Sigmoid colon (tissue), 7 donors: Measurements from ENCODE around the gene MACROH2A1. TPM values are rescaled to one million over a fixed set of nuclear protein-coding genes. Genes with fewer than 3 reads are reported as not detected.

Experiments used
- DNase-seq: peaks from one replicate; pipeline ENCODE4 v3.0.0-alpha.2; 2019
- H3K27ac ChIP-seq, 4 donors: fragments of 200-600 bp; sonication (generic); one replicate each; pipeline ENCODE4 v1.5.1; 2016 to 2019; ENCODE audit warnings: mild to moderate bottlenecking in 1 of 4
- H3K27me3 ChIP-seq, 3 donors: fragments of 200-600 bp; sonication (generic); one replicate each; pipeline ENCODE4 v1.5.1; 2019; ENCODE audit warnings: mild to moderate bottlenecking in 1 of 3
- H3K36me3 ChIP-seq, 4 donors: fragments of 200-600 bp; sonication (generic); one replicate each; pipeline ENCODE4 v1.5.1; 2016 to 2019
- H3K4me1 ChIP-seq, 4 donors: fragments of 200-600 bp; sonication (generic); one replicate each; pipeline ENCODE4 v1.5.1; 2017 to 2019
- H3K4me3 ChIP-seq, 4 donors: fragments of 200-600 bp; sonication (generic); one replicate each; pipeline ENCODE4 v1.5.1; 2017 to 2019; ENCODE audit warnings: mild to moderate bottlenecking in 2 of 4, moderate library complexity in 1 of 4
- H3K9me3 ChIP-seq, 4 donors: fragments of 200-600 bp in 3 of 4; sonication (generic) in 3 of 4; one replicate each; pipeline versions ENCODE4 v1.5.1 to v1.6.1; 2013 to 2019
- CTCF ChIP-seq, 4 experiments: fragments of 450-650 bp in 3 of 4; fragments of 200-600 bp in 1 of 4; IDR thresholded peaks; one replicate each; pipeline ENCODE4 v1.5.1; 2016 to 2019; ENCODE audit warnings: antibody characterized with exemption in 4 of 4, mild to moderate bottlenecking in 3 of 4, moderate library complexity in 2 of 4
- EP300 ChIP-seq, 4 donors: sonication (generic); formaldehyde crosslinking; IDR thresholded peaks; one replicate each; pipeline ENCODE4 v1.6.1; 2017; ENCODE audit warnings: antibody characterized with exemption in 4 of 4
- POLR2A ChIP-seq, 2 donors: fragments of 450-650 bp; IDR thresholded peaks; one replicate each; pipeline ENCODE4 v1.6.1; 2016; ENCODE audit warnings: antibody characterized with exemption in 2 of 2, mild to moderate bottlenecking in 2 of 2, moderate library complexity in 2 of 2
- POLR2AphosphoS5 ChIP-seq, 4 donors: sonication (generic); formaldehyde crosslinking; IDR thresholded peaks; one replicate each; pipeline ENCODE4 v1.6.1; 2017; ENCODE audit warnings: antibody characterized with exemption in 4 of 4
- WGBS, 2 donors: extraction: QIAGEN DNeasy Blood & Tissue Kit; methylation state at CpG; one replicate each; pipeline ENCODE4 v1.1.7; 2013; 5-methylcytosine and 5-hydroxymethylcytosine counted together
- intact Hi-C: fragments of 100-400 bp; cut with DNase I; formaldehyde crosslinking; loops from one replicate; pipeline ENCODE4 v1.15.1; 2023
- polyA plus RNA-seq, 3 donors: library from polyadenylated mRNA; stranded (reverse); fragments of 200-250 nt; gene quantifications; one replicate each; pipeline ENCODE4 v1.2.3, GENCODE V29; 2013
- total RNA-seq, 4 donors: library from RNA; depleted of rRNA; stranded (reverse); fragments of >200 nt; gene quantifications; one replicate each; pipeline ENCODE4 v1.1.0, GENCODE V29; 2016
- donor health status: healthy with polysubstance abuse.
- donor health status: Bipolar disorder and iron deficiency.
- donor health status: healthy.

The MACROH2A1 gene
- total and polyA plus RNA-seq, 7 donors: 123 to 202 (median 175) TPM

GRCh38 chr5:135391869-135392255, 7.2 kb downstream of the MACROH2A1 start:
- Histone ChIP-seq H3K4me1 (peaks cover 0 to 82% (median 72%) of the 10 kb centered on the region in 4 donors), H3K27ac (peak overlapping the region in 3 of 4 donors; percentile 6 to 43 (median 40)), H3K4me3 (no peak overlapping the region), H3K27me3 (no peaks in the 10 kb centered on the region), H3K36me3 (peaks cover 0 to 31% (median 5%) of the 10 kb centered on the region in 4 donors), H3K9me3 (no peaks in the 10 kb centered on the region)
- intact Hi-C loops: no loop called here
- WGBS, 2 donors: 71 to 76% methylated on average over 2 of the region's 2 CpGs
- TF ChIP-seq CTCF (IDR thresholded peaks at IDR 0.05) (no peak), EP300 (IDR thresholded peaks at IDR 0.05) (peak in 1 of 4 donors; percentile 65), POLR2AphosphoS5 (IDR thresholded peaks at IDR 0.05) (peak in 3 of 4 donors; percentile 10 to 34 (median 22)), POLR2A (IDR thresholded peaks at IDR 0.05) (no peak)
- no peak for DNase-seq

- no peaks in the 10 kb centered on the region for H3K9me3 ChIP-seq
- H3K27ac ChIP-seq: peak overlapping the region; percentile 4 to 43 (median 23)
- no peak for TF ChIP-seq EP300 (IDR thresholded peaks at IDR 0.05)
- no peak for TF ChIP-seq POLR2AphosphoS5 (IDR thresholded peaks at IDR 0.05)
- no peak for TF ChIP-seq CTCF (IDR thresholded peaks at IDR 0.05)
- TF ChIP-seq POLR2A (IDR thresholded peaks at IDR 0.05): no peak
- H3K36me3 ChIP-seq: peaks cover 0 to 37% (median 7%) of the 10 kb centered on the region in 4 donors
- H3K4me3 ChIP-seq: no peak overlapping the region
- 86 to 89% methylated on average over 6 of the region's 6 CpGs for WGBS, 2 donors
- peaks cover 0 to 82% (median 71%) of the 10 kb centered on the region in 4 donors for H3K4me1 ChIP-seq
- DNase-seq: no peak
- no peaks in the 10 kb centered on the region for H3K27me3 ChIP-seq
- intact Hi-C loops: no loop called here
Measured at GRCh38 chr5:135391116-135391868, 7.7 kb downstream of the MACROH2A1 start.

GRCh38 chr5:135388860-135389435, 10.1 kb downstream of the MACROH2A1 start:
- WGBS, 2 donors: 96 to 97% methylated on average over 16 of the region's 16 CpGs
- H3K4me3 ChIP-seq: no peak overlapping the region
- TF ChIP-seq CTCF (IDR thresholded peaks at IDR 0.05) (no peak), POLR2A (IDR thresholded peaks at IDR 0.05) (no peak), EP300 (IDR thresholded peaks at IDR 0.05) (no peak), POLR2AphosphoS5 (IDR thresholded peaks at IDR 0.05) (no peak)
- no peak overlapping the region for H3K27ac ChIP-seq
- peaks cover 0 to 59% (median 17%) of the 10 kb centered on the region in 4 donors for H3K36me3 ChIP-seq
- H3K9me3 ChIP-seq: no peaks in the 10 kb centered on the region
- no peak for DNase-seq
- intact Hi-C loops: no loop called here
- H3K4me1 ChIP-seq: peaks cover 0 to 66% (median 49%) of the 10 kb centered on the region in 4 donors
- no peaks in the 10 kb centered on the region for H3K27me3 ChIP-seq

GRCh38 chr5:135387629-135387960, 11.4 kb downstream of the MACROH2A1 start:
- Histone ChIP-seq H3K27ac (peak overlapping the region in 3 of 4 donors; percentile 36 to 60 (median 42)), H3K9me3 (no peaks in the 10 kb centered on the region), H3K27me3 (no peaks in the 10 kb centered on the region), H3K4me3 (no peak overlapping the region), H3K4me1 (peaks cover 0 to 58% (median 36%) of the 10 kb centered on the region in 4 donors), H3K36me3 (peaks cover 0 to 72% (median 23%) of the 10 kb centered on the region in 4 donors)
- DNase-seq: no peak
- TF ChIP-seq CTCF (IDR thresholded peaks at IDR 0.05) (no peak), POLR2A (IDR thresholded peaks at IDR 0.05) (no peak), POLR2AphosphoS5 (IDR thresholded peaks at IDR 0.05) (no peak), EP300 (IDR thresholded peaks at IDR 0.05) (no peak)
- intact Hi-C loops: no loop called here
